Fibroblast of mammary gland (primary cell): ENCODE results near the gene ARFGEF2.
A peak's percentile ranks its signal among the peaks of the same experiment; 100 is the strongest.
"Not testable (repeated sequence)": the region's sequence is repeated elsewhere in the genome, so short reads cannot be mapped to it uniquely, and the experiment has no call there.

Experiments used
- DNase-seq: peaks from one replicate; pipeline ENCODE4 v3.0.0-alpha.2; 2010; ENCODE audit warnings: low read depth
- H3K4me3 ChIP-seq: 2 replicates; pipeline ENCODE4 v1.5.1; 2011; ENCODE audit warnings: low read depth, mild to moderate bottlenecking, low read length, moderate library complexity; ENCODE audit not compliant: control insufficient read depth
- TF ChIP-seq, protein P1 (sequence below): conservative IDR thresholded peaks from 2 replicates; pipeline ENCODE4 v1.5.1; 2011; ENCODE audit warnings: low read depth, low read length, inconsistent platforms; ENCODE audit not compliant: control insufficient read depth, insufficient read depth

Gene ARFGEF2

DNA sequence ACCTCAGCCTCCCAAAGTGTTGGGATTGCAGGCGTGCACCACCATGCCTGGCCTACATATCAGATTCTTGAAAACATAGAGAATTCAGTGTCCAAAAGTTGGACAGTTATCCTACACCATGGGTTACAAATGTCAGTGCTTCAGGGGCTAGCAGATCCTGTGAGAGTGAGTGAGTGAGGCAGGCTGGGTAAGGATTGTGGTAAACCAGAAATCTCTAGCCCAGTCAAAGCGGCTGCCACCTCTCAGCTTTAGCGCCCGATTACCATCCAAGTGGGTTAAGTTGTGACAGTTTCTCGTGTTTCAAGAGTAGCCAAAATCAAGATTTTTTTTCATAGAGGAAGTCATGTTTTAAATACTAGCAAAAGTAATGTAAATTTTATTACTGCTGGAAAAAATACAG, 102.7 kb downstream of the ARFGEF2 start:
- H3K4me3 ChIP-seq = no peak overlapping the region
- TF ChIP-seq, protein P1, sequence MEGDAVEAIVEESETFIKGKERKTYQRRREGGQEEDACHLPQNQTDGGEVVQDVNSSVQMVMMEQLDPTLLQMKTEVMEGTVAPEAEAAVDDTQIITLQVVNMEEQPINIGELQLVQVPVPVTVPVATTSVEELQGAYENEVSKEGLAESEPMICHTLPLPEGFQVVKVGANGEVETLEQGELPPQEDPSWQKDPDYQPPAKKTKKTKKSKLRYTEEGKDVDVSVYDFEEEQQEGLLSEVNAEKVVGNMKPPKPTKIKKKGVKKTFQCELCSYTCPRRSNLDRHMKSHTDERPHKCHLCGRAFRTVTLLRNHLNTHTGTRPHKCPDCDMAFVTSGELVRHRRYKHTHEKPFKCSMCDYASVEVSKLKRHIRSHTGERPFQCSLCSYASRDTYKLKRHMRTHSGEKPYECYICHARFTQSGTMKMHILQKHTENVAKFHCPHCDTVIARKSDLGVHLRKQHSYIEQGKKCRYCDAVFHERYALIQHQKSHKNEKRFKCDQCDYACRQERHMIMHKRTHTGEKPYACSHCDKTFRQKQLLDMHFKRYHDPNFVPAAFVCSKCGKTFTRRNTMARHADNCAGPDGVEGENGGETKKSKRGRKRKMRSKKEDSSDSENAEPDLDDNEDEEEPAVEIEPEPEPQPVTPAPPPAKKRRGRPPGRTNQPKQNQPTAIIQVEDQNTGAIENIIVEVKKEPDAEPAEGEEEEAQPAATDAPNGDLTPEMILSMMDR = no peak
- no peak for DNase-seq

DNA sequence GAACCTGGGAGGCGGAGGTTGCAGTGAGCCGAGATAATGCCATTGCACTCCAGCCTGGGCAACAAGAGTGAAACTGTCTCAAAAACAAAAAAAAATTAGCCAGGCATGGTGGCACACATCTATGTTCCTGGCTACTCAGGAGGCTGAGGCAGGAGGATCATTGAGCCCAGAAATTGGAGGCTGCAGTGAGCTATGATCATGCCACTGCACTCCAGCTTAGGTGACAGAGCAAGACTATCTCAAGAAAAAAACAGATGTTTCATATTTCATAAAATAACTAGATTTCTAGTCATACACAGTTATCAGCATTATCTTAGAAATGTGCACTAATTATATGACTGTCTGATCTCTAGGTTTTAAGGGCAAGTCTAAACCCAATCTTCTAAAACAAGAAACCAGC, 106.7 kb downstream of the ARFGEF2 start:
- H3K4me3 ChIP-seq, DNase-seq: not testable (repeated sequence)

DNA sequence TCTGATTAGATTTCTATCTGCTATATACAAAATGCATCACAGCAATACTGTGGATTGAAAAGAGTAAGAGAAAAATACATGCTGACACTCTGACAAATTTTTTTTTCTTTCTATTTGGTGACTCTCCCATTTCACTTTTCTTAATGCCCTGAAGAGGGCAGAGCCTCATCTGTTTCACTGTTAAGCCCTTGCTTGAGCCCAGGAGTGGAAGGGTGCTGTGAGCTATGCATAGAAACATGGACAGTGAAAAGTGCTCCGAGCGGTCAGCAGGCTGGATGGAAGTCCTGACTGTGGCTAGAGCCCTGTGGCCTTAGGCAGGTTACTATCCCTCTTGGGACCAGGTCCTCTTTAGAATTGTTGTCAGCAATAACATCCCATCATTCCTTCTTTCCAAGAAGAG, 107.2 kb downstream of the ARFGEF2 start:
- TF ChIP-seq, protein P1 = peak; percentile 45
- DNase-seq = peak; percentile 35
- H3K4me3 ChIP-seq = no peak overlapping the region

DNA sequence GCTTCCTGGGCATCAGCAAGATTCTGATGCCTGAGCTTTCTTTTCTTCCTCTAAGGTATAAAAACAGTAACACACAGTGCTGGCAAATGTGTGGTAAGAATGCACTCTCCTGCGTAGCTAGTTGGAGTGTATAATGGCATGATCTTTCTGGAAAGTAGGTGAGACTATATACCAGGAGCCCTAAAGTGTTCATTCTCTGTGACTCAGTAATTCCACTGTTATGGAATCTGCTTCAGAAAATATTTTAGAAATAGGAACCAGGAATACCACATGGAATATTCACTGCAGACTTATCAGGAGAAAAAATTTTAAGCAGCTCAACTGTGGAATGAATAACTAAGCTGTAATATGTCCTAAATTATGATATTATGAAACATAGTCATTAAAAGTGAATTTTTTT, 107.7 kb downstream of the ARFGEF2 start:
- TF ChIP-seq, protein P1 = no peak
- H3K4me3 ChIP-seq = no peak overlapping the region
- DNase-seq = no peak

DNA sequence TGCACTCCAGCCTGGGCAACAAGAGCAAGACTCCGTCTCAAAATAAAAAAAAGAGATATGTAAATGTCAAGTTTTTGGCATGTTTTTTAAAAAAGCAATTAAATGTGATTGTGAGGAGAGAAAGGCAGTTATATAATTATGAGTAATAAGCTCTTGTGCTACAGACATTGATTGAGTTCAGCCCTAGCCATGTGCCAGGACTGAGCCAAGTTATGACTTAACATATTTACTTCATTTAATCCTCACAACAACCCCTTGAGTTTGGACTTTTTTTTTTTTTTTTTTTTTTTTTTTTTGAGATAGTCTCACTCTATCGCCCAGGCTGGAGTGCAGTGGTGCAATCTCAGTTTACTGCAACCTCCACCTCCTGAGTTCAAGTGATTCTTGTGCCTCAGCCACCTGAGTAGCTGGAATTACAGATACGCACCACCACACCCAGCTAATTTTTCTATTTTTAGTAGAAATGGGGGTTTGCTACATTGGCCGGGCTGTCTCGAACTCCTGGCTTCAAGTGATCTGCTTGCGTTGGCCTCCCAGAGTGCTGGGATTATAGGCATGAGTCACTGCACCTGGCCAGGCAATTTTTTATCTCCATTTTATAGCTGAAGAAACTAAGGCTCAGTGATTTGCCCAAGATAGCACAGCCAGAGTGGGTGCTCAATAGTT, 109.6 kb downstream of the ARFGEF2 start:
- TF ChIP-seq, protein P1 = no peak
- H3K4me3 ChIP-seq = no peak overlapping the region
- peak; percentile 42 for DNase-seq

DNA sequence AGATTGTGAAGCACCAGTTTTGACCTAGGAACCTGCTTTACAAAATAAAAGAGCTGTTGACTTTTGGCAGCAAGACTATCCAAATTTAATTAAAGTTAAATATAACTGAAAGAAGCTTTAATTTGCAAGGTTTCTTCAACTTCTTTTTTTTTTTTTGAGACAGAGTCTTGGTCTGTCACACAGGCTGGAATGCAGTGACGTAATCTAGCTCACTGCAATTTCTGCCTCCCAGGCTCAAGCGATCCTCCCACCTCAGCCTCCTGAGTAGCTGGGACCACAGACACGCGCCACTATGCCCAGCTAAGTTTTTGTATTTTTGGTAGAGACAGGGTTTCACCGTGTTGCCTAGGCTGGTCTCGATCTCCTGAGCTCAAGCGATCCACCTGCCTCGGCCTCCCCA, 110.9 kb downstream of the ARFGEF2 start:
- DNase-seq = no peak
- TF ChIP-seq, protein P1 = no peak

DNA sequence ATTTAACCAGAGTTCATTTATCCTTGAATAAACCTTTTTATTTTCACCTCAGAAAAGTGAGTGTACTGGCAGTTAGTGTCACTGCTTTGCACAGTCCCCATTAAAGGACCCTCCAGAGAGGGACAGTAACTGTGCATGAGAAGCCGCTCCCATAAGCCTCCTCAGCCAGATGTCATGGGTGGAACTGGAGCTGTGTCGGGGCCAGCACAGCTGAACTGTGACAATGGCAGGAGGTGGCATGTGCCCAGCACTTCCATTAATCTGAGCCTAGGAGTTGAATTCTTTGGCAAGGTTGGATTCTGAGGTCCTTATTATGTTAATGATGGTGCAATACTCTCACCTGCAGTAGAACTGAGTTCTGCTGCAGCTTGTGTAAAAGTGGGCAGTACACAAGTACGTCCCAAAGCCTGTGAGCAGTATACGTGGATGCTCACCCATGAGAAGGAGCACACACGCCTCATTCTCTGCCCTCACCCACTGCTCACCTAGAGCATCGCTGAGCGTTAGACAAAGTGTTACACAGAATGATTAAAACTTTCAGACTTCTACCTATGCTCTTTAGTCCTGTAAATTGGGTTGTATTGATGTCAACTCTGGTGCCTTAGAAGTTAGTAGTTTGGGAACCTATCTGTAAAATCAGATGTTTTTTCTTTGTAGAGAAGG, 112.7 kb downstream of the ARFGEF2 start:
- TF ChIP-seq, protein P1 = no peak
- H3K4me3 ChIP-seq = no peak overlapping the region
- DNase-seq = no peak

More for the DNA sequence above, 110.9 kb downstream of the ARFGEF2 start:
- no peak overlapping the region for H3K4me3 ChIP-seq
